GM11168 (cell line): ENCODE data around the gene TMEM108.

ENCODE experiments used
- in situ Hi-C: fragments of 300-500 bp; cut with MboI; formaldehyde crosslinking; loops from one replicate; pipeline ENCODE4 v1.12.0; 2022; ENCODE audit warnings: low sequenced_read_pairs; ENCODE audit not compliant: unreplicated experiment

Gene TMEM108

DNA sequence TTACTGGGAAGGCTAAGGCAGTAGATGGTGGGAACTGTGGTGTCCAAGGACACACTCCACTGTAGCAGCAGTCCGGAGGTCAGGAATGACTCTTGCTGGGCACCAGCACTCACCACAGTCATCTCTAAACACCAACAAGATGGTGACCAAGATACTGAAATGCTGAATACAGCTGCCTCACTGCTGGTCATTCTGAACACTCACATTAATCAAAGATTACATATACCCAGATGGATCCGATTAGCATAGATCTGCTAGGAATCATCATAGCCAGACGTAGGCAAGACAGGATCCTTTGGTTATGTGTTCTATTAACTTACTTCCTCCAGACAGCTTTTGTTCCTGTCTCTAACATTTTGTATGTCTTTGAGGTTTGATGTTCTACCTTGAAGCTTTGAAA, 226.7 kb downstream of the TMEM108 start:
- in situ Hi-C loops: no loop called here

DNA sequence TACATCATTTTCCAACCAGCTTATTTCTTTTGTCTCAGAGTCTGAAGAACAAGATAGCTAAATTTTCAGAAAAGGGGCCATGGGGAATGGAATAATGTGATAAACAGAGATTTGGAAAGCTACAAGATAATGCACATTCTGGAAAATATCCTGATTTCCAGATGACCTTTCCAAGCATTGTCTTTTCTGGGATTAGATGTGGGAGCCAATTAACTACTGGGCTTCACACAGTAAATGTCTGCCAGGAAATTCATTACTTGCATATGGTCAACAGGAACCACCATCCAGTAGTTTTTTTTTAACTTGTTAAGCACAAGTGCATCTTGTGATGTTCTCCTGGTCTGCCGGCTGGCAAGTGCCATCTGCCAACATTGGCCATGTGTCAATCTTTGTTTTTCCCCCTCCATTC, 230.5 kb downstream of the TMEM108 start:
- in situ Hi-C loops: no loop called here

DNA sequence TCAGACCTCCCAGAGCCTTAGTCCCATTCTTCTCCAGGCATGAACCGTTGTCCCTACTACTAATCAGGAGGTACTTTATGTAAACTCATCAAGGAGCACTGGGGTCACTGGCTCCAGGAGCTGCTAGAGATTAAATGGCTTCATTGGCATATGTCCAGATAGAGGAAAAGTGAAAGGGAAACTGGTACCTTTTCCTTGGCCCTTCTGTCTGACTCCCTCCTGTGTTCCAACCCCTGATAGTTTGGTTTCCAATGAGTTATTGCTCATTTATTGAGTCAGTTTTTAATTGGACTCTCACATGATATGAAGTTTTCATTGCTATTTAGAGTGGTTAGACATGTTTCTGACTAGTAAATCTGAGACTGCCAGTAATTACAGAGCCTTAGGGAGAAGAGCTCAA, 231.2 kb downstream of the TMEM108 start:
- in situ Hi-C loops: no loop called here

DNA sequence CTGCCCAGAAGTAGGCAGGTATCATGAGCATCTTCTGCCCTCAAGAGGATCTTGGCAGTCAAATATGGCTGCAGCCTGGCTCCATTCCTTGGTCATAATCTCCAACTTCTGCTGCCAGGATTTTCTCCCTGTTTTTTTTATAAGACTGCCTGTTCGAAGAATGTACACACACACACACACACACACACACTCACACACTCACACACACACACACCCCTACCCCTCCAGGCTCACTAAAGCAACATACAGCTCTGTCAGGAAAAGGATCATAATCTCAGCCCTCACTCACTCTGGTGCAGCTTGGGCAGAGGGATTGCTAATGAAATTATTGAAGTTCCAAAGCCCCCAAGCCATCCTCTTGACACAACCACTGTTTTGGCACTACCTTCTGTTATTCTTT, 232.4 kb downstream of the TMEM108 start:
- in situ Hi-C loops: no loop called here

DNA sequence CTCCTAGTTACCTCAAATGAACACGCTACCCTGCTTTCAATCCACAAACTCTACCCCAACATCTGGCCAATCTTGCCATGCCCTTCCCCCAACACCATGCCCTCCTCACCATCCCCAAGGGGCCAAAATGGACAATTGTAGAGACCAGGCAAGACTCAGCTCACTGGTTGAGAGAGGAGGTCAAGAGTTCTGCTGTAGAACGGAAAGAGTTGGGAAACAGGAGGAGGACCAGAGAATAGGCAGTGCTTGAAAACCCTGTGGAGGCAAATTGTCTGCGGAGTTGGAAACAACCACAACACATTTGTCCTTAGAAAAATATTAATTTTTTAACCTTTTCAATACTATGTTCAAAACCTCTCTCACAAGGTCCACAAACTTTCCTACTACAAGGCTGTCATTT, 232.9 kb downstream of the TMEM108 start:
- in situ Hi-C loops: no loop called here

DNA sequence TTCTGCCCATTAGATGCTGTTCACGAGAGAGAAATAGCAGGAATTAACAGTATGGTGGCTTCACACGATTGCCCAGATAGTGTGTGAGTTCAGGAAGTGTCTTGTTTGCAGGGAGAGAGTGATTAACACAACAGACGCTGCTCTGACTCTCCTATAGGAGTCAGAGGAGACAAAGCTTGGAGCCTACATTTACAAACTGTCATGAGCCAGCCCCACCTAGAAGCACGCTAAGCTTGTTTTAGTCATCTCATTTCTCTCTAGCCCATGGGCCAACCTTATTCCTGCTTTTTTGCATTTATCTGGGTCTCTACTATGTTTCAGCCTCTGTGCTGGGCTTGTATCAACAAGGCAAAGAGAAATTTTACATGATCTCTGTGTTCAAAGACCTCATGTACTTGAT, 233.3 kb downstream of the TMEM108 start:
- in situ Hi-C loops: no loop called here

DNA sequence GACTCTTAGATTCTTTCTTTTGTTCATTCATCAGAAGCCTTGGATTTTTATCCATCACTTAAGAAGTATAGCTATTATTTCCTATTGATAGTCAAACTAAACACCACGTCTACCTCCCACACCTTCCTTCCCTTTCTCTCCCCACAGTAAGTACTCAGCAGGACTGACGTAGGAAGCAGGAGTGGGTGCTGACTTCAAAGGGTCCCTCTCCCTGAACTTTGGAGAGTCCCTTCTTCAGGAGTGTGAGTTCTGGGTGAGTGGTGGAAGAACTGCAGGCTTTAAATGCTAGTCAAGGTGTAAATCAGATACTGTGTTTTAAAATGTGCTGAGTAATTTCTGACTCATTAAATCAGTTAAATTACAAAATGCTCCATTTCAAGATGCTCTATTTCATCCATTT, 235.2 kb downstream of the TMEM108 start:
- in situ Hi-C loops: no loop called here

DNA sequence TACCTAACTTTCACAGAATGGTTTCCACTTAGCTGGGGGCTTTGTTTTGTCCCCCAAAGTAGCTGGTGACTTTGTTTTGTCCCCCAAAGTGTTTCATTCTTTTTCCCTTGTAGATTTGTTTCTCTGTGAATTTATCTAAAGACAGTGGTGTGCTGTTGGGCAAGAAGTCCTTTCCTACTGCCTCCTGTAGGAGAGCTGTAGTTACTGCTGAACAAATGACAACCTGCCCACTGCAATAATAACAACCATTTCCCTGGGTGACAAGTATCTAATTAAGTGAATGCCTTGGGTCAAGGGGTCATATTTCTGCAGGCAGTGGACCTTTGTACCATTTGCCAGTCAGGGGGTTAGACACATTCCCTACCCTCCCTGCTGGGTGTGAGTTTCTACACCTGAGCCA, 236.3 kb downstream of the TMEM108 start:
- in situ Hi-C loops: no loop called here

DNA sequence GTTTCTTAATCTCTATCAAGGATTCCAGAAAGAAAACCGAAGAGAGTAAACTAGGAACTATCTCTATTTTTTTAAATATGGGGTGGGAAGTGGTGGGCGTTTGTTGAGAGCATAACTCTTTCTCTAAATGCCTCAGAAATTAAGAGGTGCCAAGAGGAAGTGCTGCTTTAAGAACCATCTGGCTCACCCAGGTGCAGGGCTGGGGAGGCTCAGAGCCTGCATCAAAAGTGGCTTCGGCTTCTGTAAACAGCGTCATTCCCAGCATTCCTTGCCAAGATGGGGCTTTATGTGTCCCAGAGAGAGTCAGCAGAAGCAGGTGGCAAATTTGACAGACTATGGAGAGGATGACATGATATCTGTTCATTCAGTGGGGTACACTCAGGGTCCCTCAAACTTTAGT, 238.4 kb downstream of the TMEM108 start:
- in situ Hi-C loops: no loop called here

DNA sequence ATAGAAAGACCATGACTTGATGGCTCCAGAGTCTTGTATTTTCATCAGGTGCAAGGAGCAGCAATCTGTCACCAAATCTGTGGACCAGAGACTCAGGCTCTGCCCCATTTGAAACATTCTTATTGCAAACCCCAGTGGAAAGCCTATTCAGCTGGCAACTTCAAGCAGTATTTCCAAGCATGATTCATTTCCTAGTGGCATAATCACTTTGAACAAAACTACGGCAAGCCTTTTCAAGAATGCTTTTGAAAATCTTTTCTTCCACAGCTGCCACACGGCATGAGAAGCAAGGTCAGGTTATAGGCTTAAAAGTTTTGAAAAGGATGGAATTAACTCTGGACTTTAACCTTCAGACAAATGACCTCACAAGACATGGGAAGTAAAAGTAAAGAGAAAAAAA, 239.6 kb downstream of the TMEM108 start:
- in situ Hi-C loops: no loop called here

DNA sequence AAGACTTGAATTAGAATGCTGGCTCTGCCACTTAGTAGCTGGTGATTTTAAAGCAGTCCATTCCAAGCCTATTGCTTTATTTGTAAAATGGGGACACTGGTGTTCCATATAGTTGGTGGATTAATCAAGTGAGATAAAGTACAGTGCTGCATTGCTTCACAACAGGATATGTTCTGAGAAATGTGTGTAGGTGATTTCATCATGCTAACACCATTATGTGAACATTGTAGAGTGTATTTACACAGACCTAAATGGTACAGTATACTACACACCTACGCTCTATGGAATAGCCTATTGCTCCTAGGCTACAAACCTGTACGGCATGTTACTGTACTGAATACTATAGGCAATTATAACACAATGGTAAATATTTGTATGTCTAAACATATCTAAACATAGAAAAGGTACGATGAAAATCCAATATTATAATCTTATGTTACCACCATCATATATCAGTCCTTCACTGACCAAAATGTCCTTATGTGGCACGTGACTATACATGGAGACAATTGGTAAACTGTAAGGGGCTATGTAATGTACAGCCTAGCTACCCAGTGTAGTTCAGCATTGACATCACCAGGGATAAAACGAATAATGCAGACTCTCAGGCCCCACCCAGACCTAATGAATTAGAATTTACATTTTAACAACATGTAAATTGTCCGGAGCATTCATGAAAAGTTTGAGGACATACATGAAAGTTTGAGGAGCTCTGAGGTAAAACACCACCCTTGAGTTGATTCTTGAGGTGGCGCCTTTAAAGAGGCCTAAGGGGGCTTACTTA, 240.3 kb downstream of the TMEM108 start:
- in situ Hi-C loops: no loop called here

DNA sequence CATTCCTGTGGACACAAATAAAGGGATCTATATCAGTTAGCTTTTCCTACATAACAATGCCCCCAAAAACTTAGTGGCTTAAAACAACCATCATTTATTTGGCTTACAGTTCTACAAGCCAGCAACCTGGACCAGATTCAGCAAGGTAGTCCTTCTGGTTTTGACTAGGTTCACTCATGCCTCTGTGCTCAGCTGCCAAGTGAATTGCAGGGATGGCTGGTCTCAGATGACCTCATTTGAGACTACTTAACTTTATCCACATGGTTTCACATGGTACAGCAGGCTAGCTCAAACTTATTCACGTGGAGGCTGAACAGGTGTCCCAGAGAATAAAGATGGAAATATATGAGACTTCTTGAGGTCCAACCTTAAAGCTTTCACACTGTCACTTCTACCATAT, 242.4 kb downstream of the TMEM108 start:
- in situ Hi-C loops: no loop called here

DNA sequence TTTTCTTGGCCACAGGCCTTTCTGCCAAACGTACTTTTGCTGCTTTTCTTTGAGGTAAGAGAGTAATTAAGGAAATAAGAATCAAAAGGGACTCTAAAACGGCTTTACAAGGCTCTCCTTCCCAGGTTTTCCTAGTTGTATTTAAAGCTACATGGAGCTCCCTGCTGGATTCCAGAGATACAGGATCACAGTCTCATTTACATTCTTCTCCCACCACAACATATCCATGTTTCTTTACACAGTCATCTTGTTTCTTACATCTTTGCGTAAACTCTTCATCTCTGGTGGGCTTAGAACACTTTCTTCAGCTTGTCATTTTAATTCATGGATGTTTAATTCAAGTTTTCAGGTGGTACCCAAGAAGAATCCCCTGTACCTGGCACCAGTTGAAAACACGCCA, 244.0 kb downstream of the TMEM108 start:
- in situ Hi-C loops: no loop called here

DNA sequence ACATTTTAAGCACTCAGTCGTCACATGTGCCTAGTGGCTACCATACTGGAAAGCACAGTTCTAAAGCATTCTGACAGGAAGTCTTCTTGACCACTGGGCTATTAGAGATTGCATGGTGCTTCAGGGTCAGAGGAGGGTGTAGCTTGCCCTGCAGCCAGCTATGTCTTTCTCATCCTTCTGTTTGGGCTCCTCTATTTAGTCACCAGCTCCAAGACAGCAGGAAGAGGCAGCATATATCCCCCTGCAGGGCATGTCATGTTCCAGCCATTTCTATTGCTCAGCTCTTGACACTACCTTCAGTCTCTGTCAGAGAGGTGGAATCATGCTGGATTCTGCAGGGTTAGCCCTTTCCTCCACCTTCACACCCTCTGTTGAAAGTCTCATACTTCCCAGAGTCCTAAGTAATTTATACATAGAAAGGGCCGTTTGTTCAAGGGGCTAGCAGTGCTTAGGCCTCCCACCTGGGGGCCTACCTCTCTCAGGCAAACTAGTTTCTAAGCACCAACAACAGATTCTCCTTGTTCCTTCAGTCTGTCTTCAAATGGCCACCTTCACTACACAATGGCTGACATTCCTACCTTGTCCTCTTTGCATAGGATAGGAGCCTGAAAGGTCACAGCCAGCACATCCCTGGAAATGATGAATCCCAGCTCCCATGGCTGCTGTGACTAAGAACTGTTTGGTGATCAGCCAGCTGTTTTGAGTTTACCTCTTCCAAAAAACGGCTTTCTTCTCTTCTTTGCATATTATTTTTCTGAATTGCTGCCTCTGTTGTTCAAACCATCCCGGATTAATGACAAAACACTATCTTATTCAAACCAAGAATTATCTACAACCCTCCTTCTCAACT, 246.0 kb downstream of the TMEM108 start:
- in situ Hi-C loops: no loop called here

DNA sequence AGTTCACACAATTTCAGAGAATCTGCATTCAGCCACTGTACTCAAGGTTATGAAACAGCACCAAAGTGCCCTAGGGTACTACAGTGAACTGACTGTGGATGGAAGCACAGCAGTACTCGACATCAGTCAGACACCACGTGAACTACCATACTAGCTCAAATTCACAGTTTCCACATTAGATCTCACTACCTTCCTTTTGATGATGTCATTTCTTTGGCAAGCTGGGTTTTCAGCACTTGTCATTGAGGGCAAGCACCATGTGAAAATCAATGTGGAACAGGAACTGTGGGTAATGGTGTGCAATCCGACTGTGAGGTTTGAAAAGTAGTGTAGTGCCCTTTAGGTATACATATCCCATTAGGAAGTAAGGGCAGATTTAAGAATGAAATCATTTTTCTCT, 251.1 kb downstream of the TMEM108 start:
- in situ Hi-C loops: no loop called here

DNA sequence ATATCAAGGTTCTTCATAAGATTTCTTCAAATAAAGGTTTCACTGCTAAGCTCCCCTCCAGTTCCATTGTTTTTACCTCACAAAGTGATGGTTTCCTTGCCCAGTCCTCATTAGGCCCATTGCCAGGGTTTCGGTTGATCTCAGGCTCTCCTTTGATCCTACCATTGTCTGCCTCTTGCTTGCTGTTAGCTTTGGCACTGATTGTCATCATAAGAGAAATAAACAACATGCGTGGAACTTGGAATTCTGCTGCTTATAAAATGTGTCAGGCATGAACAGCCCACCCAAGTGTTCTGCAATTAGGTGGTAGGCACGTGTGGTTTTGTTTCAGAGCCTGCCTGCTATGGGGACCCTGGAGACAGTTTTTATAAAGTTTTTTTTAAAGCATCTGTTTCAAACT, 254.1 kb downstream of the TMEM108 start:
- in situ Hi-C loops: no loop called here

DNA sequence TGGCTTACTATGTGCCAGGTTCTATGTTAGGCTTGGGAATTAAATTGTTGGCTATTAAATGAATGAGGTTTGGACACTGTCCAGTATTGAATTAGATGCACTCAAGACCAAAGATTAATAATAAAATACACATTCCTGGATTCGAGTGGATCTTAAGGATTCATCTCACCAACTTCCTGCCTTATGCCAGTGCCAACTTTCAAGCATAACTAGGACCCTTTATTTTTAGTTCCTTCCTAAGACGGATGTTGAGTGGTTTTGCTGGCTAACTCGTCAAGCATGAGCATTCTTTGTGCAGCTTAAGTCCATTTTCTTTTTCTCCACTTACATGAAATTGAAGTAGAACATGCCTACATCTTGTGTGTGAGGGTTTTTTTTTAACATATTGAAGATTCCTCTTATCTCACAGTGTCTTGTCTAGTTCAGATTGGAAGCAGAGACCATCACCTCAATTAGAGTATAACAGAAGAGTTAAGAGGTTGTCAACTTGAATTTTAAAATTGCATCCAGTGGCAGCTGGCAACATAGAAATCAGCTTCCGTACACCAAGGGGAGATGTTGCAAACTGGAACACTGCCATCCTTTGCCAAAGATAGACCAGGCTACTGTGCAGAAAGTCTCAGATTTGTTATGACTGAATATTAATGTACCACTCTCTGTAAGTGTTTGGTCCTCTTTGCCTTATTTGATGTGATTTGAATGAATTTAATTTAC, 255.4 kb downstream of the TMEM108 start:
- in situ Hi-C loops: no loop called here

DNA sequence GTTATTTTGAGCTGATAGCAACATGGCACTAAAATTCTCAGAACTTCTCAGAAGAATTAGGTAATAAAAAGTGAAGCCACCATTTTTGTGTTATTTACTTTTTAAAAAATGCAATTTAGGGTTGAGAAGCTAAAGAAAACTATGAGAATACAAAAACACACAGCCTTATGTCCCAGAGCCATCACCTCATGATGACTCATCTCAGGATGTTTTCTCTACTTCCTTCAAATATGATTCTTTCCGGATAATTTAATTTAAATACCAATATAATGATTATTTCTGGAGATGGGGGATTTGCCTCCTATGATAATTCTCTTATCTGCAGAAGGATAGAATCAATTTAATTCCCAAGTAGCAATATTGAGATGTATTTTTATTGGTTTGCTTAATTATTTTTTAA, 256.1 kb downstream of the TMEM108 start:
- in situ Hi-C loops: no loop called here

DNA sequence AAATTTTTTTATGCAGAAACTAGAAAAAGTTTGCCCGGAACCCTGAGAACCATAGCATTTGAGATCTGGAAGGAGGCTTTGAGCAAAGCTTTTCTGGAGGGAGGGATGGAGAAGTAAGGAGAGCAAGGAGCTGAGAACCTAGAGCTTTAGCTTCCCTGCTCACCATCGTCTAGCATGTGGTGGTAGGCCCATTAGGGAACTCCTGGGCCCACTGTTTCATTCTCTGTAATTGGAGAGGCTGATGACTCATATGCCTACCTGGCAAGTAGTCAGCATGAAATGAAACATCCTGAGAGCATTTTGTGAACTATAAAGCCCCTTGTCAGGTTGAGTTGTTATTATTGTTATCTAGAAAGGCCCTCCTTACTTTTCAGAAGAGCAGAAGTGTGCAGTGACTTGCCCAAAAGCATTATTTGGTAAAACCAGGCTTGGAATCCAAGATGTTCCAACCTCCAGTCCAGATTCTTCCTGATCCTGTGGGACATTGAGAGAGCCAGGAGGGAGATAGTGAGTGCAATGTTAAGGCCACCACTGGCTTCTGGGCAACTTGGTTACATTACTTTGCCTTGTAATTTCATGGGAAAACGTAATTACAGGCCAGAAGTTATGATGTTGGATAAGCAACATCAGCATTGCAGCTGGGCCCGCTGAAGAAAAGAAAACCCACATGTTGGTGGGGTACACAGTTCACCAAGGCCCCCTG, 257.2 kb downstream of the TMEM108 start:
- in situ Hi-C loops: no loop called here
